Measurements from ENCODE around the gene C16orf74.

The C16orf74 gene

GRCh38 chr16:85774136-85774535 is 23.2 kb upstream of the C16orf74 start:
- no peak for DNase-seq

GRCh38 chr16:85773044-85773443 is 22.1 kb upstream of the C16orf74 start:
- no peak for DNase-seq

- no peak for DNase-seq
Measured at GRCh38 chr16:85770741-85771140, 19.8 kb upstream of the C16orf74 start.

- no peak for DNase-seq
Measured at GRCh38 chr16:85768199-85768598, 17.3 kb upstream of the C16orf74 start.

GRCh38 chr16:85767531-85767930 is 16.6 kb upstream of the C16orf74 start:
- DNase-seq: peak; percentile 18 to 50 (median 22)

- DNase-seq: no peak
Measured at GRCh38 chr16:85765767-85766166, 14.9 kb upstream of the C16orf74 start.

- DNase-seq: no peak
Measured at GRCh38 chr16:85765211-85765610, 14.3 kb upstream of the C16orf74 start.

GRCh38 chr16:85763616-85764015 is 12.7 kb upstream of the C16orf74 start:
- DNase-seq: no peak

GRCh38 chr16:85762970-85763369 is 12.1 kb upstream of the C16orf74 start:
- no peak for DNase-seq

GRCh38 chr16:85761861-85762260 is 11.0 kb upstream of the C16orf74 start:
- peak; percentile 21 to 77 (median 64) for DNase-seq

GRCh38 chr16:85759631-85760419 is 8.9 kb upstream of the C16orf74 start:
- peak in 3 of 4 experiments; percentile 31 to 69 (median 52) for DNase-seq

GRCh38 chr16:85759136-85759535 is 8.2 kb upstream of the C16orf74 start:
- peak; percentile 53 to 68 (median 58) for DNase-seq

- DNase-seq: no peak
Measured at GRCh38 chr16:85757341-85757822, 6.5 kb upstream of the C16orf74 start.

GRCh38 chr16:85755929-85756768 is 5.3 kb upstream of the C16orf74 start:
- DNase-seq: no peak

- DNase-seq: no peak
Measured at GRCh38 chr16:85754413-85754812, 3.5 kb upstream of the C16orf74 start.

- no peak for DNase-seq
Measured at GRCh38 chr16:85753976-85754375, 3.1 kb upstream of the C16orf74 start.

GRCh38 chr16:85753559-85753958 is 2.7 kb upstream of the C16orf74 start:
- no peak for DNase-seq

- no peak for DNase-seq
Measured at GRCh38 chr16:85752511-85753420, 1.9 kb upstream of the C16orf74 start.

- DNase-seq: peak in 1 of 4 experiments; percentile 20
Measured at GRCh38 chr16:85751698-85752501, 1.0 kb upstream of the C16orf74 start.

- DNase-seq: peak in 3 of 4 experiments; percentile 31 to 51 (median 31)
Measured at GRCh38 chr16:85750146-85750826, 610 bp downstream of the C16orf74 start.

GRCh38 chr16:85749771-85750145 is 1.1 kb downstream of the C16orf74 start:
- no peak for DNase-seq

Measured in suppressor macrophage (primary cell).